Vagina (tissue), 2 donors: Measurements from ENCODE around the gene NPAS3. TPM values are rescaled to one million over a fixed set of nuclear protein-coding genes. Genes with fewer than 3 reads are reported as not detected.

Experiments
- DNase-seq, 2 donors: peaks; one replicate each; pipeline ENCODE4 v3.0.0-alpha.2; 2017; ENCODE audit errors: extremely low spot score in 2 of 2
- H3K27ac ChIP-seq: fragments of 200-600 bp; sonication (generic); one replicate; pipeline ENCODE4 v1.5.1; 2019
- H3K27me3 ChIP-seq: fragments of 200-600 bp; sonication (generic); one replicate; pipeline ENCODE4 v1.5.1; 2019
- H3K36me3 ChIP-seq, 2 donors: fragments of 200-600 bp; sonication (generic); one replicate each; pipeline ENCODE4 v1.5.1; 2017 to 2019
- H3K4me1 ChIP-seq: fragments of 200-600 bp; sonication (generic); one replicate; pipeline ENCODE4 v1.5.1; 2019
- H3K4me3 ChIP-seq, 2 donors: fragments of 200-600 bp; sonication (generic); 1 replicate in 1 of 2; 2 replicates in 1 of 2; pipeline ENCODE4 v1.5.1; 2016 to 2019
- H3K9me3 ChIP-seq: fragments of 200-600 bp; sonication (generic); one replicate; pipeline ENCODE4 v1.5.1; 2019
- CTCF ChIP-seq, 3 experiments: fragments of 450-650 bp in 2 of 3; fragments of 200-600 bp in 1 of 3; sonication (generic) in 1 of 3; IDR thresholded peaks; one replicate each; pipeline ENCODE4 v1.5.1; 2017 to 2019; ENCODE audit warnings: antibody characterized with exemption in 3 of 3, mild to moderate bottlenecking in 2 of 3, moderate library complexity in 2 of 3
- POLR2A ChIP-seq, 2 donors: fragments of 450-650 bp; IDR thresholded peaks; one replicate each; pipeline ENCODE4 v1.6.1; 2017; ENCODE audit warnings: antibody characterized with exemption in 2 of 2, mild to moderate bottlenecking in 2 of 2, moderate library complexity in 2 of 2
- POLR2AphosphoS5 ChIP-seq, 2 donors: sonication (generic); formaldehyde crosslinking; IDR thresholded peaks; one replicate each; pipeline ENCODE4 v1.9.0; 2017; ENCODE audit warnings: antibody characterized with exemption in 2 of 2, mild to moderate bottlenecking in 2 of 2, low read depth in 1 of 2; ENCODE audit not compliant: insufficient read depth in 1 of 2
- intact Hi-C: fragments of 100-400 bp; cut with DNase I; formaldehyde crosslinking; loops from one replicate; pipeline ENCODE4 v1.15.1; 2023
- total RNA-seq: library from RNA; depleted of rRNA; stranded (reverse); fragments of >200 nt; gene quantifications from one replicate; pipeline ENCODE4 v1.2.3, GENCODE V29; 2016

Gene NPAS3
- total RNA-seq, 1 donor from 2014 or later: 1.2 TPM

DNA sequence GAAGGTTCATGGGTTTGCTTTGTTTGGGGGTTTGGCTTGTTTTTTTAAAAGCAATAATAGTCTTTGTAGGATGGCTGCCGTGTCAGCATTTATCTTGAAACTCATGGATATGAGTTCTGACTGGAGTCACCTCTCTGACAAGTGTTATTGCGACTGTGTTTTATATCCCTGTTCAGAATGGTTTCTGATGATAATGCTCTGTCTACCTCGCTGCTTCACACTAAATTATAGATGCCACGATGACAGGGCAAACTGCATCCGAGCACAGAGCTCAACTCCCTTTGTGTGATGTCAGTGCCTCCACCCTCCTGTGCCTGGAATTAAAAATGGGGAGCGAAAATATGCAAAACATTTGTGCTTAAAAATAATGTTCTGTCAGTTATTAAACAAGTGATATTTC is 761.4 kb downstream of the NPAS3 start:
- no peak for DNase-seq
- H3K27ac ChIP-seq: no peak overlapping the region
- no peaks in the 10 kb centered on the region for H3K36me3 ChIP-seq
- no peak for TF ChIP-seq POLR2A (IDR thresholded peaks at IDR 0.05)
- no peak for TF ChIP-seq POLR2AphosphoS5 (IDR thresholded peaks at IDR 0.05; ENCODE audit: insufficient read depth in 1 of 2, low read depth in 1 of 2)
- no peak for TF ChIP-seq CTCF (IDR thresholded peaks at IDR 0.05)
- no peaks in the 10 kb centered on the region for H3K9me3 ChIP-seq
- H3K4me3 ChIP-seq: no peak overlapping the region
- H3K27me3 ChIP-seq: no peaks in the 10 kb centered on the region
- intact Hi-C loops: no loop called here
- no peaks in the 10 kb centered on the region for H3K4me1 ChIP-seq

DNA sequence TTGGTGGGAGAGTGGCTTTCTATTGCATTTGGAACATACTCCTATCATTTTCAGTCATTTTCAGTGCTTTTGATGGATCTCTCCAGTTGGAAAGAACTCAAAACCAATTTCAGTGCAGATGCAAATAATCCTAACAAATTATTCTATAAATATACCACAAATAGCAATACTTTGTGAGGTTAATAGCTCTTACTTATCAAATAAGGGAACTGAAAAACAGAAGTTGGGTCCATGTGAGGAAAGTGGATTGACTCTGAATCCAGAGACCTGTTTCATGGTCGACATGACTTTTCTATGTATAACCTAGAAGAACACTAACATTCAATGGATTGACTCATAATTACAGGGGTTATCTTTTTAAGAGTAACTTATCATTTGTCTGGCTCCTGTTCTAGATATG is 763.6 kb downstream of the NPAS3 start:
- Histone ChIP-seq H3K27me3 (no peaks in the 10 kb centered on the region), H3K4me3 (no peak overlapping the region), H3K9me3 (no peaks in the 10 kb centered on the region), H3K27ac (no peak overlapping the region), H3K36me3 (no peaks in the 10 kb centered on the region), H3K4me1 (no peaks in the 10 kb centered on the region)
- TF ChIP-seq POLR2AphosphoS5 (IDR thresholded peaks at IDR 0.05; ENCODE audit: insufficient read depth in 1 of 2, low read depth in 1 of 2): no peak
- TF ChIP-seq CTCF (IDR thresholded peaks at IDR 0.05): no peak
- TF ChIP-seq POLR2A (IDR thresholded peaks at IDR 0.05): no peak
- intact Hi-C loops: no loop called here
- no peak for DNase-seq

GRCh38 chr14:33704481-33704880 is 765.8 kb downstream of the NPAS3 start:
- Histone ChIP-seq H3K4me3 (no peak overlapping the region), H3K27me3 (no peaks in the 10 kb centered on the region), H3K4me1 (no peaks in the 10 kb centered on the region), H3K36me3 (no peaks in the 10 kb centered on the region), H3K9me3 (no peaks in the 10 kb centered on the region), H3K27ac (no peak overlapping the region)
- DNase-seq: no peak
- TF ChIP-seq POLR2A (IDR thresholded peaks at IDR 0.05): no peak
- TF ChIP-seq POLR2AphosphoS5 (IDR thresholded peaks at IDR 0.05; ENCODE audit: insufficient read depth in 1 of 2, low read depth in 1 of 2): no peak
- no peak for TF ChIP-seq CTCF (IDR thresholded peaks at IDR 0.05)
- intact Hi-C loops: no loop called here

- Histone ChIP-seq H3K4me3 (no peak overlapping the region), H3K27ac (no peak overlapping the region), H3K36me3 (no peaks in the 10 kb centered on the region), H3K4me1 (no peaks in the 10 kb centered on the region), H3K9me3 (no peaks in the 10 kb centered on the region), H3K27me3 (no peaks in the 10 kb centered on the region)
- DNase-seq: no peak
- intact Hi-C loops: no loop called here
- TF ChIP-seq CTCF (IDR thresholded peaks at IDR 0.05) (no peak), POLR2A (IDR thresholded peaks at IDR 0.05) (no peak), POLR2AphosphoS5 (IDR thresholded peaks at IDR 0.05; ENCODE audit: insufficient read depth in 1 of 2, low read depth in 1 of 2) (no peak)
These were observed 766.8 kb downstream of the NPAS3 start for GRCh38 chr14:33705490-33705889.

GRCh38 chr14:33707716-33708115 is 769.0 kb downstream of the NPAS3 start:
- intact Hi-C loops: no loop called here
- H3K27ac ChIP-seq: no peak overlapping the region
- TF ChIP-seq POLR2AphosphoS5 (IDR thresholded peaks at IDR 0.05; ENCODE audit: insufficient read depth in 1 of 2, low read depth in 1 of 2) (no peak), POLR2A (IDR thresholded peaks at IDR 0.05) (no peak), CTCF (IDR thresholded peaks at IDR 0.05) (no peak)

More at GRCh38 chr14:33707716-33708115, 769.0 kb downstream of the NPAS3 start:
- Histone ChIP-seq H3K36me3 (no peaks in the 10 kb centered on the region), H3K27me3 (no peaks in the 10 kb centered on the region), H3K4me3 (no peak overlapping the region), H3K4me1 (no peaks in the 10 kb centered on the region), H3K9me3 (no peaks in the 10 kb centered on the region)
- no peak for DNase-seq
